Measurements from ENCODE around the gene MSH6. TPM values are rescaled to one million over a fixed set of nuclear protein-coding genes. Genes with fewer than 3 reads are reported as not detected.

Gene MSH6
- polyA plus RNA-seq, 1 donor (not counting 4 experiments of a cell fraction or from before 2014, with no cell fraction given) = 35.4 TPM

GRCh38 chr2:47808614-47809013, 25.7 kb downstream of the MSH6 start:
- Histone ChIP-seq H4K20me1 (ENCODE audit: control insufficient read depth, extremely low read depth, insufficient read depth, low read length) (no peaks in the 10 kb centered on the region), H3K9me1 (ENCODE audit: control insufficient read depth, extremely low read depth, insufficient read depth, low read length) (no peaks in the 10 kb centered on the region), H3K4me1 (ENCODE audit: control insufficient read depth, extremely low read depth, insufficient read depth, low read length) (no peaks in the 10 kb centered on the region), H3K9me3 (ENCODE audit: control insufficient read depth, low read depth, low read length) (no peaks in the 10 kb centered on the region), H3K4me2 (ENCODE audit: control insufficient read depth, extremely low read depth, insufficient read depth, low read depth, low read length) (no peak overlapping the region), H3K9ac (ENCODE audit: control insufficient read depth, extremely low read depth, insufficient read depth, low read length) (no peak overlapping the region), H3K36me3 (ENCODE audit: control insufficient read depth in 2 of 2, extremely low read depth in 1 of 2, insufficient read depth in 2 of 2, low read length in 2 of 2) (peaks cover 17 to 29% of the 10 kb centered on the region in 2 experiments), H2AFZ (ENCODE audit: control insufficient read depth, low read length) (no peak overlapping the region), H3K79me2 (ENCODE audit: control insufficient read depth, insufficient read depth, low read length) (no peaks in the 10 kb centered on the region), H3K27me3 (ENCODE audit: control insufficient read depth, extremely low read depth, insufficient read depth, low read length) (no peaks in the 10 kb centered on the region), H3K4me3 (ENCODE audit: control insufficient read depth in 2 of 3, extremely low read depth in 1 of 3, insufficient read depth in 2 of 3, low read depth in 1 of 3, low read length in 3 of 3) (no peak overlapping the region), H3K27ac (ENCODE audit: control insufficient read depth, insufficient read depth, low read length) (no peak overlapping the region)
- FAIRE-seq (no peak), DNase-seq (ENCODE audit: low read depth, low spot score) (no peak)
- no peak for TF ChIP-seq CTCF (optimal IDR thresholded peaks at IDR 0.05 in 1 of 3, IDR thresholded peaks at IDR 0.05 in 1 of 3, conservative IDR thresholded peaks at IDR 0.05 in 1 of 3; ENCODE audit: extremely low read depth in 1 of 3, insufficient read depth in 2 of 3, low read length in 3 of 3)
- dilution Hi-C loops (cut with MboI; ENCODE audit: extremely low pct_ligation_motif_present, low sequenced_read_pairs) = no loop called here

- no peaks in the 10 kb centered on the region for H3K9me1 ChIP-seq (ENCODE audit: control insufficient read depth, extremely low read depth, insufficient read depth, low read length)
- no peak overlapping the region for H3K4me3 ChIP-seq (ENCODE audit: control insufficient read depth in 2 of 3, extremely low read depth in 1 of 3, insufficient read depth in 2 of 3, low read depth in 1 of 3, low read length in 3 of 3)
- H3K36me3 ChIP-seq (ENCODE audit: control insufficient read depth in 2 of 2, extremely low read depth in 1 of 2, insufficient read depth in 2 of 2, low read length in 2 of 2) = peaks cover 10 to 26% of the 10 kb centered on the region in 2 experiments
- TF ChIP-seq CTCF (optimal IDR thresholded peaks at IDR 0.05 in 1 of 3, IDR thresholded peaks at IDR 0.05 in 1 of 3, conservative IDR thresholded peaks at IDR 0.05 in 1 of 3; ENCODE audit: extremely low read depth in 1 of 3, insufficient read depth in 2 of 3, low read length in 3 of 3) (no peak), EZH2 (IDR thresholded peaks at IDR 0.05; ENCODE audit: low read length) (no peak)
- H3K79me2 ChIP-seq (ENCODE audit: control insufficient read depth, insufficient read depth, low read length) = no peaks in the 10 kb centered on the region
- no peak overlapping the region for H3K9ac ChIP-seq (ENCODE audit: control insufficient read depth, extremely low read depth, insufficient read depth, low read length)
- H3K9me3 ChIP-seq (ENCODE audit: control insufficient read depth, low read depth, low read length) = no peaks in the 10 kb centered on the region
- no peak overlapping the region for H3K4me2 ChIP-seq (ENCODE audit: control insufficient read depth, extremely low read depth, insufficient read depth, low read depth, low read length)
- H4K20me1 ChIP-seq (ENCODE audit: control insufficient read depth, extremely low read depth, insufficient read depth, low read length) = no peaks in the 10 kb centered on the region
- no peak for FAIRE-seq
- no peaks in the 10 kb centered on the region for H3K27me3 ChIP-seq (ENCODE audit: control insufficient read depth, extremely low read depth, insufficient read depth, low read length)
- DNase-seq (ENCODE audit: low read depth, low spot score) = no peak
- H3K4me1 ChIP-seq (ENCODE audit: control insufficient read depth, extremely low read depth, insufficient read depth, low read length) = no peaks in the 10 kb centered on the region
- H3K27ac ChIP-seq (ENCODE audit: control insufficient read depth, insufficient read depth, low read length) = no peak overlapping the region
- dilution Hi-C loops (cut with MboI; ENCODE audit: extremely low pct_ligation_motif_present, low sequenced_read_pairs) = no loop called here
- no peak overlapping the region for H2AFZ ChIP-seq (ENCODE audit: control insufficient read depth, low read length)
Measured at GRCh38 chr2:47809903-47810302, 27.0 kb downstream of the MSH6 start.
